ENCODE data around the gene NRG3.

DNA sequence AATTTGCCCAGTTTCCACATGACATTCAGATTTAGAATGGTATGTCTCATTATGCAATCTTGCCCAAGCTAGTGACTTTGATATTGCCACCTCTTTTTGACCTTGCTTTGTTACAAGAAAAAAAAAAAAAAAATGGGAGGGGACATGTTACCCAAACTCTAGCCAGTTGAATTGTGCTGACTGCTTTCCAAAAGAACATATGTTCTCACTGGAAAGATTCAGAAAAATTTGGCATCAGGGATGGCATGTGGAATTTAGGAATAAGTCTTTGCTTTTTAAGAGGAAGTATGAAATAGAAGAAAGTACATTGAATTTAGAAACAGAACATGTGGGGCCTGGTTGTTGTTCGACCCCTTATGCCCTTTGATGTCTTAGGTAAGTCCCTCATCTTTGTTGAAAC, 846.8 kb downstream of the NRG3 start:
- TF ChIP-seq CTCF (conservative IDR thresholded peaks at IDR 0.05; ENCODE audit: low read depth, low read length) (no peak), CHD1 (IDR thresholded peaks at IDR 0.05; ENCODE audit: low read depth, low read length) (no peak), RAD21 (IDR thresholded peaks at IDR 0.05; ENCODE audit: low read length) (no peak), POLR2A (IDR thresholded peaks at IDR 0.05; ENCODE audit: low read depth, low read length) (no peak), RCOR1 (IDR thresholded peaks at IDR 0.05; ENCODE audit: insufficient replicate concordance, low read length) (no peak), CEBPB (IDR thresholded peaks at IDR 0.05; ENCODE audit: low read depth, low read length) (no peak), MXI1 (IDR thresholded peaks at IDR 0.05; ENCODE audit: borderline replicate concordance, low read depth, low read length) (no peak), SMC3 (IDR thresholded peaks at IDR 0.05; ENCODE audit: low read depth, low read length) (no peak), MAFK (IDR thresholded peaks at IDR 0.05; ENCODE audit: low read depth, low read length) (no peak), RFX5 (IDR thresholded peaks at IDR 0.05; ENCODE audit: low read depth, low read length) (no peak), USF2 (IDR thresholded peaks at IDR 0.05; ENCODE audit: low read depth, low read length) (no peak), MAZ (IDR thresholded peaks at IDR 0.05; ENCODE audit: borderline replicate concordance, low read depth, low read length) (no peak), NFE2L2 (IDR thresholded peaks at IDR 0.05; ENCODE audit: low read depth, low read length) (no peak)
- TF ChIP-seq, protein P1, sequence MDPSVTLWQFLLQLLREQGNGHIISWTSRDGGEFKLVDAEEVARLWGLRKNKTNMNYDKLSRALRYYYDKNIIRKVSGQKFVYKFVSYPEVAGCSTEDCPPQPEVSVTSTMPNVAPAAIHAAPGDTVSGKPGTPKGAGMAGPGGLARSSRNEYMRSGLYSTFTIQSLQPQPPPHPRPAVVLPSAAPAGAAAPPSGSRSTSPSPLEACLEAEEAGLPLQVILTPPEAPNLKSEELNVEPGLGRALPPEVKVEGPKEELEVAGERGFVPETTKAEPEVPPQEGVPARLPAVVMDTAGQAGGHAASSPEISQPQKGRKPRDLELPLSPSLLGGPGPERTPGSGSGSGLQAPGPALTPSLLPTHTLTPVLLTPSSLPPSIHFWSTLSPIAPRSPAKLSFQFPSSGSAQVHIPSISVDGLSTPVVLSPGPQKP (IDR thresholded peaks at IDR 0.05; ENCODE audit: borderline replicate concordance, low read depth, low read length) = no peak

Measured in IMR-90 (cell line).